ENCODE results near the gene PHKA2. TPM values are rescaled to one million over a fixed set of nuclear protein-coding genes. Genes with fewer than 3 reads are reported as not detected.
A peak's percentile ranks its signal among the peaks of the same experiment; 100 is the strongest.

PHKA2 gene
- polyA plus RNA-seq, 2 of the 4 experiments (the other 2 are of a cell fraction) = 16.1 to 21.2 TPM

- TF ChIP-seq ZC3H11A (IDR thresholded peaks at IDR 0.05) (no peak), BHLHE40 (IDR thresholded peaks at IDR 0.05; ENCODE audit: low read depth, low read length) (no peak), ZSCAN20 (CRISPR knock-in tag; IDR thresholded peaks at IDR 0.05) (no peak), POLR2A (IDR thresholded peaks at IDR 0.05; ENCODE audit: low read length) (peak; percentile 27), CHD2 (IDR thresholded peaks at IDR 0.05; ENCODE audit: low read length, partially characterized antibody) (no peak), HMGXB4 (CRISPR knock-in tag; IDR thresholded peaks at IDR 0.05; ENCODE audit: borderline replicate concordance) (no peak), USF2 (IDR thresholded peaks at IDR 0.05) (peak; percentile 55; the same call in 1 of the 2 replicates), TFCP2L1 (CRISPR knock-in tag; IDR thresholded peaks at IDR 0.05) (no peak), HOXA7 (CRISPR knock-in tag; IDR thresholded peaks at IDR 0.05) (no peak), CBX8 (IDR thresholded peaks at IDR 0.05) (no peak), RAD21 (conservative IDR thresholded peaks at IDR 0.05 in 1 of 2, IDR thresholded peaks at IDR 0.05 in 1 of 2) (peak; percentile 62 to 72), E2F6 (IDR thresholded peaks at IDR 0.05; ENCODE audit: borderline replicate concordance, low read depth) (no peak; the same call in 1 of the 2 replicates), TP53 (CRISPR knock-in tag; IDR thresholded peaks at IDR 0.05) (no peak), CBX2 (IDR thresholded peaks at IDR 0.05; ENCODE audit: borderline replicate concordance, low read depth) (no peak), HEYL (CRISPR knock-in tag; IDR thresholded peaks at IDR 0.05) (no peak), NR3C1 (IDR thresholded peaks at IDR 0.05) (no peak), GATA3 (IDR thresholded peaks at IDR 0.05; ENCODE audit: borderline replicate concordance) (no peak), KDM5A (IDR thresholded peaks at IDR 0.05) (no peak), FOXS1 (CRISPR knock-in tag; IDR thresholded peaks at IDR 0.05) (no peak), JUN (IDR thresholded peaks at IDR 0.05) (0 out of 5 replicates have a peak, but pooled peaks of 1 of the 2 experiments have one; percentile 31)
- TF ChIP-seq, protein P1, sequence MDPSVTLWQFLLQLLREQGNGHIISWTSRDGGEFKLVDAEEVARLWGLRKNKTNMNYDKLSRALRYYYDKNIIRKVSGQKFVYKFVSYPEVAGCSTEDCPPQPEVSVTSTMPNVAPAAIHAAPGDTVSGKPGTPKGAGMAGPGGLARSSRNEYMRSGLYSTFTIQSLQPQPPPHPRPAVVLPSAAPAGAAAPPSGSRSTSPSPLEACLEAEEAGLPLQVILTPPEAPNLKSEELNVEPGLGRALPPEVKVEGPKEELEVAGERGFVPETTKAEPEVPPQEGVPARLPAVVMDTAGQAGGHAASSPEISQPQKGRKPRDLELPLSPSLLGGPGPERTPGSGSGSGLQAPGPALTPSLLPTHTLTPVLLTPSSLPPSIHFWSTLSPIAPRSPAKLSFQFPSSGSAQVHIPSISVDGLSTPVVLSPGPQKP (IDR thresholded peaks at IDR 0.05; ENCODE audit: low read depth, low read length) = no peak
- TF ChIP-seq, protein P2, sequence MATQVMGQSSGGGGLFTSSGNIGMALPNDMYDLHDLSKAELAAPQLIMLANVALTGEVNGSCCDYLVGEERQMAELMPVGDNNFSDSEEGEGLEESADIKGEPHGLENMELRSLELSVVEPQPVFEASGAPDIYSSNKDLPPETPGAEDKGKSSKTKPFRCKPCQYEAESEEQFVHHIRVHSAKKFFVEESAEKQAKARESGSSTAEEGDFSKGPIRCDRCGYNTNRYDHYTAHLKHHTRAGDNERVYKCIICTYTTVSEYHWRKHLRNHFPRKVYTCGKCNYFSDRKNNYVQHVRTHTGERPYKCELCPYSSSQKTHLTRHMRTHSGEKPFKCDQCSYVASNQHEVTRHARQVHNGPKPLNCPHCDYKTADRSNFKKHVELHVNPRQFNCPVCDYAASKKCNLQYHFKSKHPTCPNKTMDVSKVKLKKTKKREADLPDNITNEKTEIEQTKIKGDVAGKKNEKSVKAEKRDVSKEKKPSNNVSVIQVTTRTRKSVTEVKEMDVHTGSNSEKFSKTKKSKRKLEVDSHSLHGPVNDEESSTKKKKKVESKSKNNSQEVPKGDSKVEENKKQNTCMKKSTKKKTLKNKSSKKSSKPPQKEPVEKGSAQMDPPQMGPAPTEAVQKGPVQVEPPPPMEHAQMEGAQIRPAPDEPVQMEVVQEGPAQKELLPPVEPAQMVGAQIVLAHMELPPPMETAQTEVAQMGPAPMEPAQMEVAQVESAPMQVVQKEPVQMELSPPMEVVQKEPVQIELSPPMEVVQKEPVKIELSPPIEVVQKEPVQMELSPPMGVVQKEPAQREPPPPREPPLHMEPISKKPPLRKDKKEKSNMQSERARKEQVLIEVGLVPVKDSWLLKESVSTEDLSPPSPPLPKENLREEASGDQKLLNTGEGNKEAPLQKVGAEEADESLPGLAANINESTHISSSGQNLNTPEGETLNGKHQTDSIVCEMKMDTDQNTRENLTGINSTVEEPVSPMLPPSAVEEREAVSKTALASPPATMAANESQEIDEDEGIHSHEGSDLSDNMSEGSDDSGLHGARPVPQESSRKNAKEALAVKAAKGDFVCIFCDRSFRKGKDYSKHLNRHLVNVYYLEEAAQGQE (IDR thresholded peaks at IDR 0.05) = no peak
- TF ChIP-seq, protein P3, sequence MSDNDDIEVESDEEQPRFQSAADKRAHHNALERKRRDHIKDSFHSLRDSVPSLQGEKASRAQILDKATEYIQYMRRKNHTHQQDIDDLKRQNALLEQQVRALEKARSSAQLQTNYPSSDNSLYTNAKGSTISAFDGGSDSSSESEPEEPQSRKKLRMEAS (IDR thresholded peaks at IDR 0.05) = peak; percentile 67; the same call in 1 of the 2 replicates
These were observed 97.4 kb downstream of the PHKA2 start (continued) for GRCh38 chrX:18886344-18887161.

All from A549 (cell line).